Measurements from ENCODE around the gene MID2.
"Not testable (repeated sequence)": the region's sequence is repeated elsewhere in the genome, so short reads cannot be mapped to it uniquely, and the experiment has no call there.

MID2 gene

DNA sequence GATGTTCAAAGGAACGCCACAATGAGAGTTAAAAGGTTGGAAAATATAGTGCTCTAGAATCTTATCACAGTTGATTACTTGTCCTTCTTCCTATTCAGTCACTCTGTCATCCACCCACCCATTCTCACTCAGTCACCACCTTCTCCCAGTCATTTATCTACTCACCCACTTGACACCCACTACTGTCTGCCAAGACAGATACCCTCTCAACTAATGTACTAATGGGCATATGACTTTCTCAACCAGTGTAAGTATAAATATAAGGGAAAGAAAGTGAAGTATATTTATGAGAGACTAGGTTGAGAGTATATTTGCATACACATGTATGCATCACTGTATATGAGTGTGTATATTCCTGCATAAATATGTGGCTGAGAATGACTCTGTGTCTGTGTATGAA lies 20.0 kb downstream of the MID2 start:
- DNase-seq: no peak

DNA sequence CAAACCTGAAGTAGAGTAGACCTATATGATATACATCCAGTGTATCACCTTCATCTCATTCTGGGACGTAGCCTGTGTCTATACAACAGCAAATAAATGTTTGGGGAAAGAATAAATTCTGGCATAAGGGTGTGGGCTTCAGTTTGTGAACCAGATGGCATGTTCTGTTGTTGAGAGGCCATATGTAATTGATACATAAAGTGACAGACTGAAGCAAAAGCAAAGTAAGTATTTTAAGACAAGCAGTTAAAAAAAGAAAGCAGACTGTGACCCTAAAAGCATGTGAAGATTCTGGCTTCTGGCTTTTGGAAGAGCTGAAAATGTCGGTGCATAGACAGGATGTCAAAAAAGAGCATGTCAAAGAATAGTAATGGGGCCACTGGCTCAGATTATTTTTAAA lies 22.9 kb downstream of the MID2 start:
- DNase-seq: no peak

DNA sequence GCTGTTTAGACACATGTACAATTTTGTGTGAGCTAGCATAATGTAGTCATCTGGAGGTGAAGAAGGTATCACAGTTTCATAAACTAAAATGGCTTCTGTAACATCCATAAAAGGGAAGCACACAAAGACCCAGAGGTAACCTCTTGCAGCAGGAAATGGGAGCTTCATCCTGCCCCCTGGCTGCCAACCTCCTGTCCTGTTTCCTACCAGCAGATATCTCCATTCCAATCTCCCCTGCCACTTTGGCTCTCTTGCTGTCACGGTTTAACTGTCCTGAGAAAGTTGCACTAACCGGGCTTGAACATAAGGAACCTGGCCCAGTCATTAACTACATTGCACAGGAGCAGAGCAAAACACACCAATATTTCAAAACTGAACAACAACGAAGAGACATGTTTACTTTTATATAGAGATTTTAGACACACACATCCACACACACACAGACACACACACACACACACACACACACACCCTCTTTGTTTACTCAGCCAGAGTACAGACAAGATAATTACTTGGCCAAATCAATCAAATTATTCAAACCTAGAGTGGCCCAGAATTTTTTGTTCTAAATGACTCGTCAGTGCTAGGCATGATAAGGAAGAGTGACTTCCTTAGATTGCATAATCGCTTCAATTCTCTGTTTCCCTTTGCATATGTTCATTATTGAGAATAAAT lies 24.2 kb downstream of the MID2 start:
- DNase-seq: no peak

DNA sequence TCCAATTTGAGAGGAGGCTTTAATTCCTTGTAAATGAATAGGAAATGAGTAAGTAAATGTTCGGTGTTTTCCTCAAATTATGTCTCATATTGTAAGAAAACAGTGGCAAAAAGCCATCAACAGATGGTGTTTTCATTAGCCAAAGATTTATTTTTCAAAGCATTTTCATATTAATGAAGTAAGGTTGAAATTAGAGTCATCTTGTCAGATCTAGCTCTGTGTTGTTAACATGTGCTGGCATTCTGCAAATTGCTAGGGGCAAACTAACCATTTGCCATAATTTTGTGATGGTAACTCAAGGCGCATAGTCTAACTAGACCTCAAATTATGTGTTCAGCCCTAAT lies 24.7 kb downstream of the MID2 start:
- DNase-seq: no peak

DNA sequence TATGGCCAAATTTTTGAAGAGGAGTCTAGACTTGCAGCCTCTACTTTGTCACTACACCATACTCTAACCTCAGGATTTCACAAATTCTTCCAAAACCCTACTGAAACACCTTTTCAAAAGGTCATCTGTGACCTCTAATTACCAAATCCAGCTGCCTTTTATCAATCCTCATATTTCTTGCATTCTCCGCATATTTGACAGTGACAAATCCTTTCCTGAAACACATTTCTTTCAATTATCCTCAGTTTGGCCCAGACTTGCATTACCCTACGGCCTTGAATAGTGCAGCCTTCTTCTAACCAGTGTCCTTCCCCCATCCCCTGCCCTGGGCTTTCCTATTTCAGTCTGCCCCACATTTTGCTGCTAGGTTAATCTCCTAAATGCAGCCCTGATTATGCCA lies 25.5 kb downstream of the MID2 start:
- DNase-seq: no peak

DNA sequence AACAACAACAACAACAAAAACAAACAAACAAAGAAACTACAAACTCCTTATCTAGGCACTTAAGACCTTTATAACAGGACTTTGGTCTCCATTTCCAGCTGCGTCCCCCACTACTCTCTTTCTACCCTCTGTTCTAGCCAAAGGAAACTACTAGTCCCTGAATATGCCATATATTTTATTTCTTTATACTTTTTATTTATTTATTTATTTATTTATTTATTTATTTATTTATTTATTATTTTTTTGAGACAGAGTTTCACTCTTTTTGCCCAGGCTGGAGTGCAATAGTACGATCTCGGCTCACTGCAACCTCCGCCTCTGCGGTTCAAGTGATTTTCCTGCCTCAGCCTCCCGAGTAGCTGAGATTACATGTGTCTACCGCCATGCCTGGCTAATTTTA lies 26.0 kb downstream of the MID2 start:
- not testable (repeated sequence) for DNase-seq

DNA sequence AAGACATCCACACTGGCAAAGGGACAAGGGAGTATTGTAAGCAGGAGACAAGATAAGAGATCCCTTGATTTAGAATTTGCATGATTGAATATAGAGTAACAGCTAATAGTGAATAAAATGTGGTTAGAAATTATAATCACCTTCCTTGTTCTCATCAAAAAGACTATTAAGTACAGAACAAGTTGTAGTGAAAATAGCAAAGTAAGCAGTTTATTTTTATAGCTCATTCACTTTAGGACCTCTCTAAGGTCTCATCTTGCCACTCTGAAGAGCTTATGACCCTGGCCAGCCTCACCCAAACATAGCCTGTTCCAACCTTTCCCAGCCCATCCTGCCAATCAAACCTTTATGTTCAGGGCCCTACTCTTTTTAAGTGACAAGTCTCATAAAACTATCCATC lies 30.6 kb downstream of the MID2 start:
- no peak for DNase-seq

DNA sequence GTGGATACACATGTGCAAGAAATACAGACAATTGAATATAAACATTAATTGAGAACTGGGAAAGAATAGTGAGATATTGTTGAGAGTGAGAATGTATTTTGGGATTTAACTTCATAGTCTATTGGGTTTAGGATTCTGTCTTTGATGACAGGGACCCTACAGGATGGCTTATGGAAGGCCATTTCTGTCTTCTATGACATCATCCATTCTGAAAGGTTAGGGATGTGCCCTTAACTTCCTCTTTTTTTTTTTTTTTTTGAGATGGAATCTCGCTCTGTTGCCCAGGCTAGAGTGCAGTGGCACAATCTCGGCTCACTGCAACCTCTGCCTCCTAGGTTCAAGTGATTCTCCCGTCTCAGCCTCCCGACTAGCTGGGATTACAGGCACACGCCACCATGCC lies 31.4 kb downstream of the MID2 start:
- DNase-seq: not testable (repeated sequence)

DNA sequence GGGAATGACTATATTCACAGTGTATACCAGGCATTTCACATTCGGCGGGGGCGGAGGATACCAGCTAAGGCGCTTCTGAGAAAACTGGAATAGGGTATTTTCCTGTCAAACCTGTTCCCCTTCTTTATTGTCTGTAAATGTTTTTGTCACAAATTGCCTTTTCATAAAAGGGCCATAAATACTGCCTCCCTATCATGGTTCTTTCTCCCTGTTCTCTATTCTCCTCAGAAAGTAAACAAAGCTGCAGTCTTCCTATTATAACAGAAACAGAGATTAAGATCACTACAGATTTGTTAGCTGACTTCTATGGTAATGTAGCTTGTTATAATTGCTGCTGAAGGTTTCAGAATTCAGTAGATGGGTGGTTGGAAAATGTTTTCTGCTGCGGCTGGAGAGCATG lies 32.2 kb downstream of the MID2 start:
- DNase-seq: no peak

DNA sequence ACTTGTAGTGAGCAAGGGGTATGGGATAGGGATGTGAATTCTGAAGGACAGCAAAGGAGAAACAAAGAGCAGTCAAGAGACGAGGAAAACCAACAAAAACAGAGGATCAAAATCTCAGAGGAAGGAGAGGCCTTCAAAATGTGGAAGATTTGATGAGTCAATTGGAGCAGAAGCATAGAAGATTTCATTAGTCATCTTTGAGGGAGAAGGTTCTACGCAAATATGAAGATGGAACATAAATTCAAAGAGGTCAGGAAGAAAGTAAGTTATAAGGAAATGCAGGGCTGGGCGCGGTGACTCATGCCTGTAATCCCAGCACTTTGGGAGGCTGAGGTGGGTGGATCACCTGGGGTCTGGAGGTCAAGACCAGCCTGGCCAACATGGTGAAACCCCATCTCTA lies 35.4 kb downstream of the MID2 start:
- no peak for DNase-seq

DNA sequence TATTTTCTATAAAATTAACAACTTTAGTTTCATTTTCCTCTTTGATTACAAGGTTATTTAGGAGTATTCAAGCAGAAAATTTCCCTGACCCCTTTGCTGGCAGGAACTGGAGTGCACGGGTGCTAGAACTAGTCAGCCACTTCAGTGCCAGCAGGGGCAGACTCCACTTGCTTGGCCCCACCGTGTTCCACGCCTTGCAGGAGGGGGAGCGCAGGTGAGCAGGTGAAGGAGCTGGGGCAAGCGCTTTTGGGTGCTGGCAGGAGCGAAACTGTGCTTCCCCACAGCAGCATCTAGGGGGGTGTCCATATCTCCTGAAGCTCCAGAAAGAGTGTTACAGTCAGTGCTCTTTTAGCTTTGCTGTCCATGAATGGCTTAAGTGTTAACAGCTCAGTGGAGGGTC lies 45.5 kb downstream of the MID2 start:
- no peak for DNase-seq

DNA sequence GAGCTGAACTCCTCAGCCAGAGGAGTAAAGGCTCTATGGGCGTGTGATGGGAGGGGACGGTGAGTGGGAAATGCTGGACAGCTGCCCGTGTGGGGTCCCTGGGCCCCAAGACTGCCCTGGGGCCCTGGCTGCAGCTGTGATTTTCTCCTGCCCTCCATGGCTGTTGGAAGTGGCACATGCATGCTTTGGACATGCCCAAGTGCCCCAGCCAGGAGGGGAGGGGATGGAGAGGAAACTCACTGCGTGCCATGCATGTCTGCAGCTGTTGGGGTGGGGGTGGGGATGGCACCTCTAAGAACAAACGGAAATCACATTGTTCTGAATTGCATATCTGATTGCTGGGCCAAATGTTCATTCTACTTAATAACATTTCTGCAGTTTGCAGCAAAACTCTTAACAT lies 52.4 kb downstream of the MID2 start:
- no peak for DNase-seq

DNA sequence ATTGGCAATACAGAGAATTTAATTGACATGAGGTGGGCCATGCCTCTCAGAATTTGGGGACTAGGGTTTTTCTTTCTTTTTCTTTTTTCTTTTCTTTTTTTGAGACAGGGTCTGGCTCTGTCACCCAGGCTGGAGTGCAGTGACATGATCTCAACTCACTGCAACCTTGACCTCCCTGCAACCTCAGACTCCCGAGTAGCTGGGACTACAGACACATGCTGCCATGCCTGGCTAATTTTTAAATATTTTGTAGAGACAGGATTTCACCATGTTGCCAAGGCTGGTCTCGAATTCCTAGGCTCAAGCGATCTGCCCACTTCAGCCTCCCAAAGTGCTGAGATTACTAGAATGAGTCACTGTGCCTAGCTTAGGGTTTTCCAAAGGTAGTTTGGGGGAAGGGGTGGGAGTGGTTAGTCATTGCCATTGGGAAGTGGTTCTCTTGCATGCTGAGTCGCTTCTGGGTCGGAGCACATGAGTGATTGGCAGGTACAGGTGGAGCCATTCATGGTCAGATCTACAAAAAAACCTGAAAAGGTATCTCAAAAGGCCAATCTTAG lies 54.5 kb downstream of the MID2 start:
- no peak for DNase-seq

DNA sequence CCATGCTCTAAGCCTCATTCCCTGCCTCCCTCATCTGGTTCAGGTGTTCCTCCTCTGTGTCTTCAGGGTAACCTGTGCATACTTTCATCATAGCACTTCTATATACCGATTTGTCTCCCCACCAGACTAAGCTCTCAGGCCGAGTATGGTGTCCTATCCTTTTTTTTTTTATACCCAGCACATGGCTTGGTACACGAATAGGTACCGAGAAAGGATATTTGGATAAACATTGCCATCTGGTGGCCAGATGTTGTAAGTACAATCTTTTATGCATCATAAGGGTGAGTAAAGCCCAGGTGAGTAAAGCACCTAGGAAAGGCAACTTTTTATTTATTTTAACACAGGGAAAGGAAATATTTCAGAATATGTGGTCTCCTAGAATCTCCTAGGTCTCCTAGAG lies 68.4 kb downstream of the MID2 start:
- DNase-seq: no peak

DNA sequence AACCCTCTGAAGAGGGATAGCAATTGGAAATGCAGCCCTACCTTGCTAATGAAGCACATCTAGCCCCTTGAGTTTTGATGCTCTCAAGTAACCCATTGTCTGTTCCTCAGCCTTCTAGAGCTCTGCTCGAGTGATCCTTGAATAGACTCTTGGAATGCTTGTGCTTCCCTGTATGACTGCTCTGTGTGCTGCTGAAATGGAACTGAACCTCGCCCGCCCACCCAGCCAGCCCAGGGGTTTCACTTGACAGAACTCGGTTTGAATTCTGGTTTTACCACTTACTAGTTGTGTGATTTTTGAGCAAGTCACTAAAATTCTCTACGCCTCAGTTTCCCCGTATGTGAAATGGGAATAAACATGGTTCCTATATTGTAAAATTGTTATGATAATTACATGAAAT lies 77.1 kb downstream of the MID2 start:
- DNase-seq: no peak

DNA sequence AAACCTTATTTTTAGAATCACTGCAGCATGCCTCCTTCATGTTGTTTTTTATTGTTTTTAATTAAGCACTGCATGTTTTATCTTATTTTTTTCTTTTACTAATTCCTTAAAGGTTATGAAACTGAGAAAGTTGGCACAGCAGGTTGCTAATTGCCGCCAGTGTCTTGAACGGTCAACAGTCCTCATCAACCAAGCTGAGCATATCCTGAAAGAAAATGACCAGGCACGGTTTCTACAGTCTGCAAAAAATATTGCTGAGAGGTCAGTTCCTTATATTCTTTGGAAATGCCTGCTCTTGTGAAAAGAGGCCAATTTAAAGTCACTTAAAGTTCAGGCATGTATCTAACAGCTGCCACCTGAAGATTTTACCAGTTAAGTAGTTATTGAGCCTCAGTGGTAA lies 79.7 kb downstream of the MID2 start:
- no peak for DNase-seq

DNA sequence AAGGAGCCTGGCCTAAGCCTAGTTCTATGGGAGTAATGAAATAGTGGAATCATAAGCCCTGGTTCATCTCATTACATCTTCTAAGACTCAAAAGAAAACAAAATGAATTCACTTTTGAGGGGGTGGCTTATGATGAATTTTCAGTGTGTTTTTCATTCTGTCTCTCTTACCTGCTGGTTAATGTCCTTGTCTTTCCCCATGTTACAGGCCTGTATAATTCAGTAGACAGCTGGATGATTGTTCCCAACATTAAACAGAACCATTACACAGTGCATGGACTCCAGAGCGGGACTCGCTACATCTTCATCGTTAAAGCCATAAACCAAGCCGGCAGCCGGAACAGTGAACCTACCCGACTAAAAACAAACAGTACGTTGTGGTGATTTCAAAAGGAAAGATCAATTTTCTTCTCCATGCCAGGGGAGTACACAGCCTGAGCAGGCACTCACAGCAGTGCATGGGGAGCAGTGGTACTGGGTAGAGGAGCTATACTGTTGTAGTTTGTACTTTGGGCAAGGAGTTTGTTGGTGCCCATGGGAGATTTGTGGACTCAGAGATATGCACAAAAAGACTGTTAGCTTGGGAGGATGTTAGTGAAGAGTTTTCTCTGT lies 98.6 kb downstream of the MID2 start:
- DNase-seq: no peak

DNA sequence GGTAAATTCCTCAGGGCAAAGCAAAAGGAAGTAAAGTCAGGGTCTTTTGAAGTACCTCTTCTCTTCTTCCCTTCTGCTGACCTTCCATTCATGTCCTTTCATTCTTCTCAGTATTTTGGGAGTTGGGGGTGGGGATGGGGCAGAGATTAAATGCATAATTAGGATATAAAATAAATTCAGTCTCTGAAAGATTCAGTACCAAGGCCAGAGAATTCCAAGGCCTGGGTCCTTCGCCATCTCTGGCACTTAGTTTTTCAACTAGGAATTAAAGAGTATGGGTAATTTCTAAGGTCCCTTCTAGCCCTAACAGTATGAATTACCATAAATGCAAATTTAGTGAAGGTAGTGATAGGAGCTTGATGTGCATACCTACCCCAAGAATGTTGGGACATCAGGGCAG lies 108.6 kb downstream of the MID2 start:
- no peak for DNase-seq

DNA sequence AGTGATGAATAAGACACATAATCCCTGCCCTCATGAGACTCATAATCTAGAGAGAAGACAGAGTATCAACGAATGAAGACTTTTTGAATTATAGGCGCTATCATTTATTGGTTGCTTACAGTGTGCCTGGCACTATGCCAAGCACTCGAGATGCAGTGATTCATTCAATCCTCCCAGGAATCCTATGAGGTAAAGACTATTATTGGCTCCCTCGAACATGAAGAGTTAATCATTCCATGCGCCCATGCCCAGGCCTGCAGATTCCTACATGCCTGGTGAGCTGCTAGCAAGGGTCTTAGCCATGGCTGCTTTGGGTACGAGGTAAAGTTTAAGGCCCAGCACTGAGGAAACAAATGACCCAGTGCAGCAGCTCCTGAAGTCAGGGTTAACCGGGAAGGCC lies 109.5 kb downstream of the MID2 start:
- DNase-seq: no peak

DNA sequence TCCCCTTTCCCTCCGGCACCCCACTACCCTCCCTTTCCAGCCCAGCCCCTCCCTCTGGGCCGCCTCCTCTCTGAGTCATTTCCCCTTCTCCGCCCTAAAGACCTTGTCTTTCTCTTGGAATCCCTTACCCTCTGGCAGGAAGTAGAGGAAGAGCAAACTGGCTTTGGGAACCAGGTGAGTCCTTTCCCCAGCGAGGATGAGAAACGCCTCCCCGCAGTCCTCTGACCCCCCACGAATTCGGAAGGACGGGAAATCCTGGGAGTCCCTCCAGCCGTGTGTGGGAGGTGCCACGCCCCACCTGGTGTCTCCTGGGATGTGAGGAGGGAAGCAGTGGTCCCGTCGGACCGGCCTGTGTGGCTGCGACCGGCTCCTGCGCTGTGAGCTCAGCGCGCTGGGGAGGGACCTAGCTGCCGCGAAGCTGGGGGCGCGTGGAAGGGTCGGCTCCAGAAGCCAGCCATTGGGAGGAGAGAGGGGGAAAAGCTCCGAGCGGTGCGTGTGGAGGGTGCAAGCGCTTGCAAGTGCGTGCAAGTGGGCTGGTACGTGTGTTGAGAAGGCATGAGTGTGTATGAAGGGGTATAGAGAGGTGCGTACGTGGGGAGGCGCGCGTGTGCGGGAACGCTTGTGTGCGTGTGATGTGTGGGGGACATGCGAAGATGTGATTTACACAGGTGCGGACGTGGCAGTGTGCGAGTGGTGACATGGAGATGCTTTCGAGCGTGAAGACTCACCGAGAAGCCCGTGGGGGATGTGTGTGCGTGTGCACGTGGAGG lies 110.2 kb downstream of the MID2 start:
- no peak for DNase-seq

DNA sequence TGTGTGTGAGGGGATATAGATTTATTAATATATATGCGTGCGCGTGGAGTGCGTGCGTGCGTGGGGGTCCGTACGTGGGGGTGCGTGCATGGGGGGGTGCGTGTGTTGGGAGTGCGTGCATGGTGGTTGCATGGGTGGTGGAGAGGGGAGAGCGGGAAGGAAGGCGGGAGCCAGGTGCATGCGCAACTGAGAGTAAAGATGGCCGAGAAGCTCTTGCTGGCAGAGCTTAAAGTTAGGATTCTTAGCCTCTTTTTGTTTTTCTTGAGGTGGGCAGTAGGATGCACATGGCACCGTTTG lies 110.7 kb downstream of the MID2 start:
- DNase-seq: no peak

DNA sequence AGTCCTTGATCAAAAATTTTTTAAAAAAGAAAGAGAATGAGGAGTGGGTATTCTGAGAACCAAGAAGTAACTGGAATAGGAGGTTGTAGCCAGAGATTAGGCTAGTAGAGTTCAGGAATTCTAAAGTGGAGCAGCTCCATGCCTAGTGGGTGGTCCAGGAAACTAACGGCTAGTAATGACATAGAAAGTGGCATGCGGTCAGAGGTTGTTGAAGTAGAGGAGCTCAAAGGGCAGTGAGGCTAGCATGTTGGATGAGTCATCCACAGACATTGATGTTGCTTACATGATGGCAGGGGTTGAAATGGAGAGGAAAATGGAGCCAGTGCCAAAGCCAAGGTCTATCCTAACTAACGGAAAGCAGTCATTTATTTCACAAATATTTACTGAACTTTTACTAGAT lies 114.4 kb downstream of the MID2 start:
- no peak for DNase-seq

DNA sequence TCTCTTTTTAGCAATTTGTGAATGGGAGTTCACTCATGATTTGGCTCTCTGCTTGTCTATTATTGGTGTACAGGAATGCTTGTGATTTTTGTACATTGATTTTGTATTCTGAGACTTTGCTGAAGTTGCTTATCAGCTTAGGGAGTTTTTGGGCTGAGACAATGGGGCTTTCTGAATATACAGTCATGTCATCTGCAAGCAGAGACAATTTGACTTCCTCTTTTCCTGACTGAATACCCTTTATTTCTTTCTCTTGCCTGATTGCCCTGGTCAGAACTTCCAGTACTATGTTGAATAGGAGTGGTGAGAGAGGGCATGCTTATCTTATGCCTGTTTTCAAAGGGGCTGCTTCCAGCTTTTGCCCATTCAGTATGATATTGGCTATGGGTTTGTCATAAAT lies 129.7 kb downstream of the MID2 start:
- DNase-seq: not testable (repeated sequence)

DNA sequence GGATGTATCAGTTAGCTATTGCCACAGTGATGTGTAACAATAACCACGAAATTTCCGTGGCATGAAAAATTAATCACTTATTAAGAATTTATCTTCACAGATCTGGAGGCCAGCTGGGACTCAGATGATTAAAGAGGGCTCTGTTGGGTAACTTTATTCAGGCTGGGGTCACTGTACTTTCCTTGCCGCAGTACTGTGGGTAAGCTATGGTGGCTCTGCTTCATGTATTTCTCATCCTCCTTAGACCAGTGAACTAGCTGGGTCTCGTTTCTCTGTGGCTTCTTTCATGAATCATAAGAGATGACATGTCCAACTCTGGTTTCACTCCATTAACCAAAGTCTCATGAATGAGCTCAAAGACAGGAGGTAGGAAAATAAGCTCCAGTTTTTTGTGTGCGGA lies 143.0 kb downstream of the MID2 start:
- DNase-seq: no peak

DNA sequence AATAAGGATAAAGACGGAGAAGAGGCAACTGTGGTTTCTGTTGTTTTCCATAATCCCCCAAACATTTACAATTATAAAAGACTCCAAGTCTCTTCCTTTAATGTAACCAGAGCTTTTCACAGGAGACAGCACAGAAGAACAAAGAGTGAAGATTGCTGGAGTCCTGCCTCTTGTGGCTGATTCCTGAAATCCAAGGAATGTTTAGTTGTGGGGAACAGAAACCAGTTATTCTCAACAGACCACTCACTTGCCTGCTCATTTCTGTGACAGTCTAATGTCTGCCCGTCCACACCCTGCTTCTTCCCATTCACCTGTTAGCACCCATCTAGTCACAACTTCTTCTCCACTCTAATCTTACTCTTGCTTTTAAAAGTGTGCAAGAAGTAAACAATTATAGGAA lies 144.4 kb downstream of the MID2 start:
- DNase-seq: no peak

Data from activated CD4-positive, CD25-positive, alpha-beta regulatory T cell treated with anti-CD3 and anti-CD28 coated beads, Interleukin-2, amount 50 U/mL, for 72 hours (primary cell).